H1 (cell line): ENCODE results near the gene PRKAR2A. TPM values are rescaled to one million over a fixed set of nuclear protein-coding genes. Genes with fewer than 3 reads are reported as not detected.

Experiments used
- ASH2L ChIP-seq: fragments of 200-600, 300-600 bp; sonication (generic); IDR thresholded peaks from one replicate; pipeline ENCODE4 v1.7.1; 2017; ENCODE audit warnings: low read length
- ATF2 ChIP-seq: IDR thresholded peaks from 2 replicates; pipeline ENCODE4 v1.6.1; 2012; ENCODE audit warnings: low read length, inconsistent platforms
- BCL11A ChIP-seq, 2 experiments: IDR thresholded peaks; one replicate each; pipeline ENCODE4 v1.6.1; 2011; ENCODE audit warnings: low read depth in 2 of 2, low read length in 2 of 2, mild to moderate bottlenecking in 2 of 2
- CHD2 ChIP-seq: IDR thresholded peaks from 2 replicates; pipeline ENCODE4 v1.6.1; 2012; ENCODE audit warnings: low read length, improper control_type of control experiment
- CTBP2 ChIP-seq: IDR thresholded peaks from 2 replicates; pipeline ENCODE4 v1.7.0; 2011; ENCODE audit warnings: borderline replicate concordance, mild to moderate bottlenecking, moderate library complexity, mixed read lengths, low read length; ENCODE audit not compliant: insufficient read depth, insufficient read length
- GABPA ChIP-seq: IDR thresholded peaks from 2 replicates; pipeline ENCODE4 v1.6.1; 2011; ENCODE audit warnings: mild to moderate bottlenecking, low read length, moderate library complexity, borderline replicate concordance; ENCODE audit not compliant: insufficient read depth
- PHF8 ChIP-seq: fragments of 200-600 bp; sonication (generic); conservative IDR thresholded peaks from 2 replicates; pipeline ENCODE4 v1.7.1; 2012; ENCODE audit warnings: low read depth, mild to moderate bottlenecking, inconsistent platforms, low read length, moderate library complexity
- RNF2 ChIP-seq: fragments of 200-900, 300-1000 bp; sonication (generic); IDR thresholded peaks from 2 replicates; pipeline ENCODE4 v1.7.1; 2016; ENCODE audit warnings: borderline replicate concordance, low read depth, mild to moderate bottlenecking, antibody characterized with exemption, low read length; ENCODE audit not compliant: poor library complexity, severe bottlenecking; ENCODE audit errors: missing control alignments
- SAP30 ChIP-seq: fragments of 300-600 bp; sonication (generic); IDR thresholded peaks from 2 replicates; pipeline ENCODE4 v1.7.1; 2012; ENCODE audit warnings: low read length, moderate library complexity, mild to moderate bottlenecking, inconsistent platforms; ENCODE audit not compliant: insufficient read depth, insufficient replicate concordance
- SIRT6 ChIP-seq: IDR thresholded peaks from one replicate; pipeline ENCODE4 v1.7.1; 2012; ENCODE audit warnings: low read length, inconsistent platforms
- SIX5 ChIP-seq: IDR thresholded peaks from 2 replicates; pipeline ENCODE4 v1.6.1; 2011; ENCODE audit warnings: mild to moderate bottlenecking, low read depth, low read length
- SP1 ChIP-seq: IDR thresholded peaks from 2 replicates; pipeline ENCODE4 v1.6.1; 2011; ENCODE audit warnings: low read depth, low read length
- SRF ChIP-seq: IDR thresholded peaks from 2 replicates; pipeline ENCODE4 v1.6.1; 2011; ENCODE audit warnings: mild to moderate bottlenecking, low read depth, low read length, moderate library complexity
- TAF1 ChIP-seq: IDR thresholded peaks from 2 replicates; pipeline ENCODE4 v1.6.1; 2011; ENCODE audit warnings: mild to moderate bottlenecking, low read depth, low read length
- polyA plus RNA-seq, 7 experiments: library from polyadenylated mRNA; depleted of rRNA in 3 of 7; stranded (reverse) in 5 of 7; unstranded in 2 of 7; fragments of >200 nt in 5 of 7; fragments of 200-250 nt in 2 of 7; gene quantifications; 1 replicate in 5 of 7; 2 replicates in 1 of 7; 4 replicates in 1 of 7; pipeline versions ENCODE4 v1.2.1 to v1.2.3, GENCODE V29; 2011 to 2013; ENCODE audit warnings: missing spikeins in 2 of 7, mixed read lengths in 2 of 7
- total RNA-seq: library from RNA; stranded (reverse); fragmentation: NEBNext Ultra II Directional; extraction: Animal tissue kit (Norgen Biotek cat#: 25700); gene quantifications from 2 replicates; pipeline ENCODE4 v1.2.1, GENCODE V29; 2021

The PRKAR2A gene
- total and polyA plus RNA-seq, 2 of the 8 experiments (the other 6 are each of a cell fraction or from before 2014, with no cell fraction given), result 6.3 to 42.4 TPM

DNA sequence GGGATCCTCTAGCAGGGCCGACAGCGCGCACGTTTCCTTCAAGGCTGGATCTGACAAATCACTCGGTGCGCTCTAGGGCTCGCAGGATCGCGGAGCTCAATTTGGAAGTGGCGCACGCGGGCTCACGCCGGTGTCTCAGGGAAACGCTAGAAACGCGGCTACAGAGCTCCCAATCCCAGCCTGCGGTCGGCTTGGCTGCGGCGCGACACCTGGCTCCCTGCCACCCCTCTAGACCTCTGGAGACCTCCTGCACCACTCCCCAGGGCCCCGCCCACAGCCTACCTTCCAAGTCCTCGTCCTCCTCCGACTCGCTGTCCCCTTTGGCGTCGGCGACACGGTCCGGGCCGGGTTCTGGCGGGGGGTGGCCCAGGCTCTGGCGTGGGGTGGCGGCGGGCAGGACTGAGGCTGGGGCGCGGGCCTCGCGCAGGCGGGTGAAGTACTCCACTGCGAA is 596 bp downstream of the PRKAR2A start (continued):
- TF ChIP-seq GABPA, result no peak
- no peak for TF ChIP-seq TAF1
- TF ChIP-seq RNF2, result no peak
- no peak for TF ChIP-seq SIX5
- no peak for TF ChIP-seq CTBP2
- no peak for TF ChIP-seq CHD2
- peak; percentile 24 for TF ChIP-seq SAP30
- TF ChIP-seq SIRT6, result no peak
- TF ChIP-seq PHF8, result no peak
- no peak for TF ChIP-seq SP1
- no peak for TF ChIP-seq ATF2
- TF ChIP-seq ASH2L, result no peak
- no peak for TF ChIP-seq SRF
- TF ChIP-seq BCL11A (IDR thresholded peaks at IDR 0.05; ENCODE audit: low read depth in 2 of 2, low read length in 2 of 2), result no peak
